GM19043 (cell line): Measurements from ENCODE around the gene SIK3.

Experiments
- ATAC-seq: cut with Tn5 transposase; IDR thresholded peaks from one replicate; pipeline ENCODE4 v1.9.1; 2021; ENCODE audit warnings: low read depth; ENCODE audit not compliant: unreplicated experiment

SIK3 gene

GRCh38 chr11:117011541-117011898 is 86.7 kb downstream of the SIK3 start:
- no peak for ATAC-seq

- no peak for ATAC-seq
These were observed 87.3 kb downstream of the SIK3 start for GRCh38 chr11:117010808-117011540.

GRCh38 chr11:117009905-117010605 is 88.2 kb downstream of the SIK3 start:
- no peak for ATAC-seq

- ATAC-seq = no peak
These were observed 92.5 kb downstream of the SIK3 start for GRCh38 chr11:117005758-117006157.

- ATAC-seq = no peak
These were observed 95.5 kb downstream of the SIK3 start for GRCh38 chr11:117002639-117003299.

- no peak for ATAC-seq
These were observed 98.1 kb downstream of the SIK3 start for GRCh38 chr11:117000014-117000737.

GRCh38 chr11:116997071-116997470 is 101.2 kb downstream of the SIK3 start:
- ATAC-seq = no peak

- ATAC-seq = no peak
These were observed 104.0 kb downstream of the SIK3 start for GRCh38 chr11:116994195-116994594.

- ATAC-seq = no peak
These were observed 104.6 kb downstream of the SIK3 start for GRCh38 chr11:116993599-116993998.

GRCh38 chr11:116991491-116991890 is 106.7 kb downstream of the SIK3 start:
- no peak for ATAC-seq

GRCh38 chr11:116990811-116991210 is 107.4 kb downstream of the SIK3 start:
- no peak for ATAC-seq

GRCh38 chr11:116990061-116990473 is 108.2 kb downstream of the SIK3 start:
- no peak for ATAC-seq

GRCh38 chr11:116989184-116989583 is 109.0 kb downstream of the SIK3 start:
- ATAC-seq = no peak

GRCh38 chr11:116986521-116987105 is 111.6 kb downstream of the SIK3 start:
- peak; percentile 69 for ATAC-seq

GRCh38 chr11:116984589-116984988 is 113.6 kb downstream of the SIK3 start:
- ATAC-seq = no peak

GRCh38 chr11:116984186-116984585 is 114.0 kb downstream of the SIK3 start:
- no peak for ATAC-seq

- no peak for ATAC-seq
These were observed 116.9 kb downstream of the SIK3 start for GRCh38 chr11:116981266-116981885.

- ATAC-seq = peak; percentile 99
These were observed 118.0 kb downstream of the SIK3 start for GRCh38 chr11:116980136-116980793.

- ATAC-seq = no peak
These were observed 121.2 kb downstream of the SIK3 start for GRCh38 chr11:116976941-116977570.
